Measurements from ENCODE around the gene FTO. TPM values are rescaled to one million over a fixed set of nuclear protein-coding genes. Genes with fewer than 3 reads are reported as not detected.

The FTO gene
- total RNA-seq, 6 experiments from 2014 or later: 93.7 to 107 (median 105) TPM

DNA sequence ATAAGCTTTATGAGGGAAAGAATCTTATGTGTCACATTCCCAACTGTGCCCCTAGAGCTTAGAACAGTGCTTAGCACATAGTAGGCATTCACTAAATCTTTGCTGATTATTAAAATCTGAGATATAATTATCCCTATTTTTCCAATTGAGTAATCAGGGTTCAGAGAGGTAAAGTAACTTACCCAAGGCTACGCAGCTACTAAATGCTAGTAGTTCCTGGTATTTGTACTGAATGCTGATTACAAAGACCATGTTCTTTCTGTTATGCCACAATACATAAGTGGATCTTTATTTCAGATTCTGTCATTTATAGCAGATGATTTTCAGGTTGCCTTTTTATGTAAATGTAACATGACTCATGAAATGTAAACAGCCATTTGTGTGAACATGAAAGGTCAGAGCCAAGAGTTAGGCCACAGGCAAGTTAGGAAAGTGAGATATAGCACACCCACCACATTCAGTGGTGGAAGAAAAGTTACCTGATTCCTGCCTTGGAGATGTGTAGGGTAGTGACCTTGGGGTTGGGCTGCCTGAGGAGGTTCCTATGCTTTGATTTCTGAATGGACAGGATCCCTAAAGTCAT, 77.2 kb downstream of the FTO start:
- Mint-ChIP-seq H3K27me3 (ENCODE audit: insufficient read depth) (no peaks in the 10 kb centered on the region), H3K9me3 (no peaks in the 10 kb centered on the region), H3K36me3 (ENCODE audit: low read depth) (no peaks in the 10 kb centered on the region), H3K27ac (no peak overlapping the region), H3K4me3 (no peak overlapping the region), H3K4me1 (ENCODE audit: low read depth) (peaks cover 64% of the 10 kb centered on the region)
- TF ChIP-seq CTCF (IDR thresholded peaks at IDR 0.05): no peak
- no peak for DNase-seq

DNA sequence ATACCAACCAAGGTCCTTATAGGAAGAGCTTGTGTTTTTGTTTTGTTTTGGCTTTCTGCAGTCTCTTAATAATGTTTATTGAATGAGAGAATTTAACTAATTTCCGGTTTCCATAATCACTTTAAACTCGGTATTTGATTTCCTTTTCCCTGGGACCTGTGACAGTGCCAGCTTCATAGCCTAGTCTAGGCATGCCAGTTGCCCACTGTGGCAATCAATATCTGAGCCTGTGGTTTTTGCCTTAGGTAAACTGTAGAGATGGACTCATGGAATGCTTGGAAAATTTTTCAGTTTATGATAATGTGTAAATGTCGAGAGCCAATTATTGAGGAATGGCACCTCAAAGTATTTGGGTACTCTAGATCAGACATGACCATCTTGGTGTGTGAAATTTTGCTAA, 78.2 kb downstream of the FTO start:
- no peak overlapping the region for H3K4me3 Mint-ChIP-seq

GRCh38 chr16:53784291-53784690, 80.3 kb downstream of the FTO start:
- no peak for DNase-seq
- Mint-ChIP-seq H3K27ac (no peak overlapping the region), H3K9me3 (no peaks in the 10 kb centered on the region), H3K4me3 (no peak overlapping the region), H3K36me3 (ENCODE audit: low read depth) (no peaks in the 10 kb centered on the region), H3K4me1 (ENCODE audit: low read depth) (peaks cover 66% of the 10 kb centered on the region), H3K27me3 (ENCODE audit: insufficient read depth) (no peaks in the 10 kb centered on the region; the same call in 1 of the 2 replicates)
- no peak for TF ChIP-seq CTCF (IDR thresholded peaks at IDR 0.05)

More for the DNA sequence above, 78.2 kb downstream of the FTO start:
- H3K36me3 Mint-ChIP-seq (ENCODE audit: low read depth): no peaks in the 10 kb centered on the region
- H3K27ac Mint-ChIP-seq: no peak overlapping the region
- no peaks in the 10 kb centered on the region for H3K9me3 Mint-ChIP-seq
- H3K4me1 Mint-ChIP-seq (ENCODE audit: low read depth): peaks cover 64% of the 10 kb centered on the region
- no peak for TF ChIP-seq CTCF (IDR thresholded peaks at IDR 0.05)
- no peaks in the 10 kb centered on the region; the same call in 1 of the 2 replicates for H3K27me3 Mint-ChIP-seq (ENCODE audit: insufficient read depth)
- DNase-seq: no peak

DNA sequence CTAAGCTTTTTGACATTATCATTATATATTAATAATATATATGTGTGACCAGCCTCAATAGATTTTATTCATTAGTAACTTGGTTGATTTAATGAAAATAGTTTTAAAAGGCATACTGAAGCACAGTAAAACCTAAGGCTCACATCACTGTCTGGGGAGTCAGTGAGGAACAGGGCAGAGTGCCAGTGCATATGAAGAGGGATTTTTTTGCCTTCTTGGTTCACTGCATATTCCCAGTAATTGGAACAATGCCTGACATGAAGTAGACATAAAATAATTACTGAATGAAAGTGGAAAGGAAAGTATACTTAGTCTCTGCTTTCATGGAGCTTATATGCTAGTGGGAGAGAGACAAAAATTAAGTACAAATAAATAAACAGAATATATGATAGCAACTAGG, 81.1 kb downstream of the FTO start:
- H3K9me3 Mint-ChIP-seq: no peaks in the 10 kb centered on the region
- H3K27ac Mint-ChIP-seq: no peak overlapping the region
- TF ChIP-seq CTCF (IDR thresholded peaks at IDR 0.05): no peak
- H3K27me3 Mint-ChIP-seq (ENCODE audit: insufficient read depth): no peaks in the 10 kb centered on the region; the same call in 1 of the 2 replicates
- no peak overlapping the region for H3K4me3 Mint-ChIP-seq
- H3K36me3 Mint-ChIP-seq (ENCODE audit: low read depth): no peaks in the 10 kb centered on the region
- peaks cover 62% of the 10 kb centered on the region for H3K4me1 Mint-ChIP-seq (ENCODE audit: low read depth)
- no peak for DNase-seq

GRCh38 chr16:53785916-53786315, 82.0 kb downstream of the FTO start:
- Mint-ChIP-seq H3K4me1 (ENCODE audit: low read depth) (peaks cover 59% of the 10 kb centered on the region), H3K4me3 (no peak overlapping the region), H3K27me3 (ENCODE audit: insufficient read depth) (peaks cover under 1% of the 10 kb centered on the region), H3K36me3 (ENCODE audit: low read depth) (no peaks in the 10 kb centered on the region), H3K27ac (no peak overlapping the region), H3K9me3 (no peaks in the 10 kb centered on the region)
- no peak for TF ChIP-seq CTCF (IDR thresholded peaks at IDR 0.05)
- DNase-seq: no peak

Measured in HFFc6 (cell line).